GM21723 (cell line): ENCODE results near the gene CNTNAP2.
A peak's percentile ranks its signal among the peaks of the same experiment; 100 is the strongest.

Experiments
- ATAC-seq: cut with Tn5 transposase; IDR thresholded peaks from one replicate; pipeline ENCODE4 v1.9.1; 2021; ENCODE audit warnings: mild to moderate bottlenecking, moderate library complexity; ENCODE audit not compliant: unreplicated experiment

Gene CNTNAP2

GRCh38 chr7:147513451-147513850 is 1396.8 kb downstream of the CNTNAP2 start:
- ATAC-seq: no peak

- no peak for ATAC-seq
These were observed 1399.8 kb downstream of the CNTNAP2 start for GRCh38 chr7:147516391-147516790.

- ATAC-seq: no peak
These were observed 1402.5 kb downstream of the CNTNAP2 start for GRCh38 chr7:147519062-147519461.

GRCh38 chr7:147523056-147523455 is 1406.5 kb downstream of the CNTNAP2 start:
- no peak for ATAC-seq

GRCh38 chr7:147524726-147525250 is 1408.2 kb downstream of the CNTNAP2 start:
- no peak for ATAC-seq

GRCh38 chr7:147525325-147525724 is 1408.7 kb downstream of the CNTNAP2 start:
- ATAC-seq: no peak

- no peak for ATAC-seq
These were observed 1419.1 kb downstream of the CNTNAP2 start for GRCh38 chr7:147535701-147536111.

GRCh38 chr7:147539685-147540084 is 1423.1 kb downstream of the CNTNAP2 start:
- ATAC-seq: no peak

GRCh38 chr7:147540743-147541142 is 1424.1 kb downstream of the CNTNAP2 start:
- ATAC-seq: no peak

GRCh38 chr7:147541261-147541660 is 1424.7 kb downstream of the CNTNAP2 start:
- no peak for ATAC-seq

- ATAC-seq: peak; percentile 54
These were observed 1430.8 kb downstream of the CNTNAP2 start for GRCh38 chr7:147547252-147547897.

- ATAC-seq: no peak
These were observed 1439.7 kb downstream of the CNTNAP2 start for GRCh38 chr7:147556317-147556716.

- ATAC-seq: no peak
These were observed 1447.1 kb downstream of the CNTNAP2 start for GRCh38 chr7:147563669-147564068.

GRCh38 chr7:147564786-147565476 is 1448.3 kb downstream of the CNTNAP2 start:
- no peak for ATAC-seq

GRCh38 chr7:147567043-147567442 is 1450.4 kb downstream of the CNTNAP2 start:
- ATAC-seq: no peak

- no peak for ATAC-seq
These were observed 1452.7 kb downstream of the CNTNAP2 start for GRCh38 chr7:147569116-147569913.

- no peak for ATAC-seq
These were observed 1453.8 kb downstream of the CNTNAP2 start for GRCh38 chr7:147570390-147570789.

GRCh38 chr7:147571436-147572185 is 1455.0 kb downstream of the CNTNAP2 start:
- ATAC-seq: no peak

GRCh38 chr7:147578196-147578595 is 1461.6 kb downstream of the CNTNAP2 start:
- ATAC-seq: no peak

- no peak for ATAC-seq
These were observed 1462.5 kb downstream of the CNTNAP2 start for GRCh38 chr7:147579148-147579547.

- ATAC-seq: no peak
These were observed 1468.2 kb downstream of the CNTNAP2 start for GRCh38 chr7:147584771-147585193.
